Esophagus muscularis mucosa (tissue), 4 donors: Measurements from ENCODE around the gene RERG. TPM values are rescaled to one million over a fixed set of nuclear protein-coding genes. Genes with fewer than 3 reads are reported as not detected.

ENCODE experiments used
- DNase-seq: peaks from one replicate; pipeline ENCODE4 v3.0.0-alpha.2; 2017; ENCODE audit errors: extremely low spot score
- H3K27ac ChIP-seq, 4 donors: fragments of 200-600 bp; sonication (generic); replicated peaks in 1 of 4; 1 replicate in 3 of 4; 2 replicates in 1 of 4; pipeline ENCODE4 v1.5.1; 2016 to 2019; ENCODE audit warnings: mild to moderate bottlenecking in 1 of 4
- H3K27me3 ChIP-seq, 4 donors: fragments of 200-600 bp; sonication (generic); one replicate each; pipeline versions ENCODE4 v1.5.1 to v1.6.0; 2016 to 2019
- H3K36me3 ChIP-seq, 4 donors: fragments of 200-600 bp; sonication (generic); one replicate each; pipeline ENCODE4 v1.5.1; 2016 to 2019
- H3K4me1 ChIP-seq, 4 donors: fragments of 200-600 bp; sonication (generic); one replicate each; pipeline ENCODE4 v1.5.1; 2016 to 2019
- H3K4me3 ChIP-seq, 4 donors: fragments of 200-600 bp; sonication (generic); 1 replicate in 2 of 4; 2 replicates in 2 of 4; pipeline ENCODE4 v1.5.1; 2016 to 2019; ENCODE audit warnings: mild to moderate bottlenecking in 4 of 4, moderate library complexity in 1 of 4
- H3K9me3 ChIP-seq, 4 donors: fragments of 200-600 bp; sonication (generic); 1 replicate in 3 of 4; 2 replicates in 1 of 4; pipeline ENCODE4 v1.5.1; 2016 to 2019
- CTCF ChIP-seq, 3 experiments: fragments of 200-600 bp in 2 of 3; fragments of 450-650 bp in 1 of 3; sonication (generic) in 2 of 3; IDR thresholded peaks; one replicate each; pipeline ENCODE4 v1.5.1; 2017 to 2019; ENCODE audit warnings: antibody characterized with exemption in 3 of 3, mild to moderate bottlenecking in 2 of 3, moderate library complexity in 1 of 3
- EP300 ChIP-seq: sonication (generic); formaldehyde crosslinking; IDR thresholded peaks from one replicate; pipeline ENCODE4 v1.6.1; 2017; ENCODE audit warnings: antibody characterized with exemption
- POLR2A ChIP-seq: fragments of 450-650 bp; IDR thresholded peaks from one replicate; pipeline ENCODE4 v1.6.1; 2017; ENCODE audit warnings: antibody characterized with exemption, moderate library complexity, mild to moderate bottlenecking, low read depth
- POLR2AphosphoS5 ChIP-seq, 2 donors: sonication (generic); formaldehyde crosslinking; IDR thresholded peaks; one replicate each; pipeline ENCODE4 v1.6.1; 2017; ENCODE audit warnings: antibody characterized with exemption in 2 of 2
- WGBS: methylation state at CpG from one replicate; pipeline ENCODE4 v1.1.5; 2018; 5-methylcytosine and 5-hydroxymethylcytosine counted together
- intact Hi-C: fragments of 100-400 bp; cut with DNase I; formaldehyde crosslinking; loops from one replicate; pipeline ENCODE4 v1.15.1; 2023
- total RNA-seq, 4 donors: library from RNA; depleted of rRNA; stranded (reverse); fragments of >200 nt; gene quantifications; one replicate each; pipeline versions ENCODE4 v1.1.0 to v1.2.1, GENCODE V29; 2016

Gene RERG
- total RNA-seq, 4 donors from 2014 or later, result 5.0 to 15.4 (median 12.7) TPM

- 80% methylated on average over 2 of the region's 2 CpGs for WGBS
- H3K9me3 ChIP-seq, result no peaks in the 10 kb centered on the region
- intact Hi-C loops, result no loop called here
- no peak for DNase-seq
- H3K4me3 ChIP-seq, result no peak overlapping the region
- no peak overlapping the region for H3K27ac ChIP-seq
- peaks cover 0 to 4% (median 0%) of the 10 kb centered on the region in 4 donors for H3K27me3 ChIP-seq
- H3K36me3 ChIP-seq, result no peaks in the 10 kb centered on the region
- TF ChIP-seq EP300 (no peak), POLR2AphosphoS5 (IDR thresholded peaks at IDR 0.05) (no peak), CTCF (IDR thresholded peaks at IDR 0.05) (no peak), POLR2A (no peak)
- H3K4me1 ChIP-seq, result peaks cover 11 to 19% (median 16%) of the 10 kb centered on the region in 4 donors
Measured at GRCh38 chr12:15225136-15225862, 4.1 kb upstream of the RERG start.

GRCh38 chr12:15222219-15222618 is 1.0 kb upstream of the RERG start:
- Histone ChIP-seq H3K9me3 (no peaks in the 10 kb centered on the region), H3K4me1 (peaks cover 11 to 19% (median 17%) of the 10 kb centered on the region in 4 donors), H3K36me3 (no peaks in the 10 kb centered on the region), H3K27ac (no peak overlapping the region), H3K27me3 (peaks cover 0 to 4% (median 0%) of the 10 kb centered on the region in 4 donors), H3K4me3 (no peak overlapping the region)
- intact Hi-C loops, result loop anchor here (5.0 kb wide), 3 partner anchors 45 to 375 kb away; no protein-coding TSS in a partner anchor
- DNase-seq, result no peak
- WGBS, result 56% methylated on average over 3 of the region's 3 CpGs
- TF ChIP-seq CTCF (IDR thresholded peaks at IDR 0.05) (no peak), POLR2A (no peak), EP300 (no peak), POLR2AphosphoS5 (IDR thresholded peaks at IDR 0.05) (no peak)

- Histone ChIP-seq H3K27me3 (peaks cover 0 to 4% (median 0%) of the 10 kb centered on the region in 4 donors), H3K27ac (peak overlapping the region; percentile 60 to 66 (median 63)), H3K4me1 (peaks cover 11 to 19% (median 14%) of the 10 kb centered on the region in 4 donors), H3K9me3 (no peaks in the 10 kb centered on the region), H3K36me3 (no peaks in the 10 kb centered on the region), H3K4me3 (peak overlapping the region; percentile 54 to 70 (median 60))
- intact Hi-C loops, result loop anchor here (5.0 kb wide), 3 partner anchors 47 to 373 kb away; no protein-coding TSS in a partner anchor
- no peak for TF ChIP-seq EP300
- no peak for TF ChIP-seq POLR2AphosphoS5 (IDR thresholded peaks at IDR 0.05)
- no peak for TF ChIP-seq POLR2A
- no peak for TF ChIP-seq CTCF (IDR thresholded peaks at IDR 0.05)
- DNase-seq, result no peak
- 70% methylated on average over 4 of the region's 4 CpGs for WGBS
Measured at GRCh38 chr12:15220451-15220850, 766 bp downstream of the RERG start.

- peaks cover 0 to 2% (median 0%) of the 10 kb centered on the region in 4 donors for H3K27me3 ChIP-seq
- peak overlapping the region in 1 of 4 donors; percentile 8 for H3K27ac ChIP-seq
- H3K4me3 ChIP-seq, result no peak overlapping the region
- intact Hi-C loops, result no loop called here
- H3K36me3 ChIP-seq, result no peaks in the 10 kb centered on the region
- DNase-seq, result no peak
- no peak for TF ChIP-seq POLR2AphosphoS5 (IDR thresholded peaks at IDR 0.05)
- TF ChIP-seq CTCF (IDR thresholded peaks at IDR 0.05), result no peak
- TF ChIP-seq EP300, result no peak
- TF ChIP-seq POLR2A, result no peak
- H3K9me3 ChIP-seq, result no peaks in the 10 kb centered on the region
- 75% methylated on average over 6 of the region's 6 CpGs for WGBS
- peaks cover 11 to 19% (median 14%) of the 10 kb centered on the region in 4 donors for H3K4me1 ChIP-seq
Measured at GRCh38 chr12:15218794-15219193, 2.4 kb downstream of the RERG start.
